Neutrophil (primary cell): ENCODE data around the gene ELMO1.

Source experiments
- H3K27ac ChIP-seq: fragments of 200-600 bp; sonication (generic); 2 replicates; pipeline ENCODE4 v1.5.1; 2016; ENCODE audit warnings: mild to moderate bottlenecking, moderate library complexity
- H3K27me3 ChIP-seq: fragments of 200-600 bp; sonication (generic); 2 replicates; pipeline ENCODE4 v1.6.0; 2016; ENCODE audit warnings: mild to moderate bottlenecking
- H3K36me3 ChIP-seq: fragments of 200-600 bp; sonication (generic); 2 replicates; pipeline ENCODE4 v1.5.1; 2017
- H3K4me1 ChIP-seq, 2 experiments: fragments of 200-600 bp in 1 of 2; sonication (generic) in 1 of 2; 1 replicate in 1 of 2; 2 replicates in 1 of 2; pipeline versions ENCODE4 v1.5.1 to v1.6.1; 2013 to 2016; ENCODE audit warnings: low read depth in 1 of 2, low read length in 1 of 2, mild to moderate bottlenecking in 1 of 2, moderate library complexity in 1 of 2; ENCODE audit not compliant: control insufficient read depth in 1 of 2, insufficient read depth in 1 of 2
- H3K4me3 ChIP-seq, 2 experiments: fragments of 200-600 bp in 1 of 2; sonication (generic) in 1 of 2; 1 replicate in 1 of 2; 2 replicates in 1 of 2; pipeline ENCODE4 v1.5.1; 2013 to 2016; ENCODE audit warnings: low read depth in 1 of 2, low read length in 1 of 2, mild to moderate bottlenecking in 1 of 2, moderate library complexity in 1 of 2
- H3K9me3 ChIP-seq: fragments of 200-600 bp; sonication (generic); 2 replicates; pipeline ENCODE4 v1.5.1; 2016
- TF ChIP-seq, protein P1 (sequence below): fragments of 200-600 bp; sonication (generic); IDR thresholded peaks from 2 replicates; pipeline ENCODE4 v1.5.1; 2016; ENCODE audit warnings: antibody characterized with exemption

The ELMO1 gene

DNA sequence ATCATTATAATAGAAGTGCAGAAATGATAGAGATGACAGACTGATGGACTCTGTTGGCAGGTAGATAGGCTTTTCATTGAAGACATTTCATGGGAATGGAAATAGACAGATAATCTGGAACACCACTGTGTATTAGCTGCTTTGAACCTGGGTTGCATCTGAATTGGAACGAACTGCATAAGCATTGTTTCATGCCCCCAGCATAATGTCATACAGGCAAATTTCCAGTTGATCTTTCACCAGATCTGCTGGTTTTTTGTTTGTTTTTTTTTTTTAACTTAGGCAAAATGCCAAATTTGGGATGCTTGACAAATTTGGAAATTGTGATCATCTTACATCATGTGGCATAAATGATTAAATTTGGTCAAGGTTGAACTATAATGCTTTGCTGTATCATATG lies 552.2 kb downstream of the ELMO1 start:
- Histone ChIP-seq H3K9me3 (no peaks in the 10 kb centered on the region), H3K27me3 (no peaks in the 10 kb centered on the region), H3K4me1 (no peaks in the 10 kb centered on the region), H3K4me3 (no peak overlapping the region), H3K36me3 (peaks cover 38% of the 10 kb centered on the region), H3K27ac (no peak overlapping the region)
- TF ChIP-seq, protein P1, sequence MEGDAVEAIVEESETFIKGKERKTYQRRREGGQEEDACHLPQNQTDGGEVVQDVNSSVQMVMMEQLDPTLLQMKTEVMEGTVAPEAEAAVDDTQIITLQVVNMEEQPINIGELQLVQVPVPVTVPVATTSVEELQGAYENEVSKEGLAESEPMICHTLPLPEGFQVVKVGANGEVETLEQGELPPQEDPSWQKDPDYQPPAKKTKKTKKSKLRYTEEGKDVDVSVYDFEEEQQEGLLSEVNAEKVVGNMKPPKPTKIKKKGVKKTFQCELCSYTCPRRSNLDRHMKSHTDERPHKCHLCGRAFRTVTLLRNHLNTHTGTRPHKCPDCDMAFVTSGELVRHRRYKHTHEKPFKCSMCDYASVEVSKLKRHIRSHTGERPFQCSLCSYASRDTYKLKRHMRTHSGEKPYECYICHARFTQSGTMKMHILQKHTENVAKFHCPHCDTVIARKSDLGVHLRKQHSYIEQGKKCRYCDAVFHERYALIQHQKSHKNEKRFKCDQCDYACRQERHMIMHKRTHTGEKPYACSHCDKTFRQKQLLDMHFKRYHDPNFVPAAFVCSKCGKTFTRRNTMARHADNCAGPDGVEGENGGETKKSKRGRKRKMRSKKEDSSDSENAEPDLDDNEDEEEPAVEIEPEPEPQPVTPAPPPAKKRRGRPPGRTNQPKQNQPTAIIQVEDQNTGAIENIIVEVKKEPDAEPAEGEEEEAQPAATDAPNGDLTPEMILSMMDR = no peak

DNA sequence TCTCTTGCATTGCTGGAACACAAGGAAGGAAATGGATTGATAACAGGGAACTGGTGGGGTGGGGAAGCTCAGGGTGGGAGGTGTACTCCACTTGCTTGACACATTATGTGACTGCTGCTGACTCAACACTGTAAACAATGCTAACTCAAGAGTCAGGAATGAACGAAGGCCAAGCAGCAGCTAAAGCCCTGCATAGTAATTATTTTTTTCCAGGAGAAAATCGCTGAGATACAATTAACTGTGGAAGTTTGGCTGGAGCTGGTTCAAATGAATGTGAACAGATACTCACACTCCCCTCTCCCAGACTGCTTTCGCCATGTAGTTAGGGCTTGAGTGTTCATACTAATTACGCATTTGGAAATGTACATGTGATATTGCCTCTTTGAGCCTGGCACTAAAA lies 553.5 kb downstream of the ELMO1 start:
- Histone ChIP-seq H3K9me3 (no peaks in the 10 kb centered on the region), H3K36me3 (peaks cover 45% of the 10 kb centered on the region), H3K27ac (no peak overlapping the region)

DNA sequence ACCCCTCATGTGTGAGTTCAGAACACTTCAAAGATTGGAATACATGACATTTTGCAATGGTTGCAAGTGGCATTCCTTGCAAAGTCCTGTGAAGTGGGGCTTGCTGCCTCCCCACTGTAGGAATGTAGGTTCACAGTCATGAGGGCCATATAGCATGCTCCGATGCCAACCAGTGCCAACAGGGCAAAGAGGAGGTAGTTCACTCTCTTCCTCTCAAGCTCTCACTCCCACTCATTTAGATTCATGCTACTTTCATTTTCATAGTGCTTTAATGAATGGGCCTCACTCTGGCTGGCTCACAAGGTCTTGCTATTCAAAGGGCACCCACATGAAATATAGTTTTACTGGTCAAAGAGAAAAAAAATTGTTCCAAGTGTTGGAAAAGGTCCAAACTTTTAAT lies 554.5 kb downstream of the ELMO1 start:
- H3K9me3 ChIP-seq = no peaks in the 10 kb centered on the region
- no peak overlapping the region for H3K4me3 ChIP-seq
- no peak overlapping the region for H3K27ac ChIP-seq
- H3K4me1 ChIP-seq = no peaks in the 10 kb centered on the region
- TF ChIP-seq, protein P1 = no peak
- no peaks in the 10 kb centered on the region for H3K27me3 ChIP-seq
- peaks cover 48% of the 10 kb centered on the region for H3K36me3 ChIP-seq

More for the DNA sequence above, 553.5 kb downstream of the ELMO1 start:
- Histone ChIP-seq H3K27me3 (no peaks in the 10 kb centered on the region), H3K4me3 (no peak overlapping the region), H3K4me1 (no peaks in the 10 kb centered on the region)
- TF ChIP-seq, protein P1 = no peak

DNA sequence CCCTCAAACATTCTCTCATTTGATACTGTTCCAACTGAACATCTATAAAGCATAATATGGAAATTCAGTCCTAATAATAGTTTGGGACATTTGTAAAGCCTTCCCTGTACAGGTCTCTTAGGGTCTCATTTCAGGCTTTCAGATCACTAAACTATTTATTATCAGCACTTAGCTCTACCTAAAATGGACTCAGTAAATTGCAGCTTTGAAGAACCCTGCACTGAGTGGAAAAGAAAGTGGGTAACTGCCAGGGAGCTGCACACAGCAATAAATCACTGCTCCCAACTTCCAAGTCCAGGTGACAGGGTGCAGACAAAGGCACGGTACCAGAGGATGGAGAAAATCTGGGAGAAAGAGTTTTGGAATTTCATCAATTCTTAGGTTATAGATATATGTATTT lies 559.5 kb downstream of the ELMO1 start:
- H3K4me1 ChIP-seq = no peaks in the 10 kb centered on the region
- no peaks in the 10 kb centered on the region for H3K27me3 ChIP-seq
- TF ChIP-seq, protein P1 = no peak
- peaks cover 75% of the 10 kb centered on the region for H3K36me3 ChIP-seq
- H3K4me3 ChIP-seq = no peak overlapping the region
- H3K9me3 ChIP-seq = no peaks in the 10 kb centered on the region
- H3K27ac ChIP-seq = no peak overlapping the region

DNA sequence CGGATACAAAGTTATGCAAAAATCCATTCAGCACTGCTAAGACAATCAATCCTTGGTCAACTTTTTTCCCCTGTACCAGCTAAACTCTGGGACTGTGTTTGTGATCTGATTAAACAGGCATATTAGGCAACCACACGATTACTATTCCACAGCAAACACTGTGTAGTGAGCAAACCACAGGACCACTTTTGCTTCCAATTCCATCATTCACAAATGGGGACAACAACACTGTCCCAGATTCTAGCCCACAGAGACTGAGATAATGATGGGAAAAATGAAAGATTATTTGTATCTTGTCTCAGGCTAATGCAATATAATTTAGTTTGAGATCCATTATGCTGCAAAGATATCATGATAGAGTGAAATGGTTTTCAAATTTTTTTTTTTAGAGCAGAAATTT lies 560.7 kb downstream of the ELMO1 start:
- peaks cover 75% of the 10 kb centered on the region for H3K36me3 ChIP-seq
- TF ChIP-seq, protein P1 = no peak
- H3K9me3 ChIP-seq = no peaks in the 10 kb centered on the region
- no peak overlapping the region for H3K27ac ChIP-seq
- H3K27me3 ChIP-seq = no peaks in the 10 kb centered on the region
- no peaks in the 10 kb centered on the region for H3K4me1 ChIP-seq
- H3K4me3 ChIP-seq = no peak overlapping the region

DNA sequence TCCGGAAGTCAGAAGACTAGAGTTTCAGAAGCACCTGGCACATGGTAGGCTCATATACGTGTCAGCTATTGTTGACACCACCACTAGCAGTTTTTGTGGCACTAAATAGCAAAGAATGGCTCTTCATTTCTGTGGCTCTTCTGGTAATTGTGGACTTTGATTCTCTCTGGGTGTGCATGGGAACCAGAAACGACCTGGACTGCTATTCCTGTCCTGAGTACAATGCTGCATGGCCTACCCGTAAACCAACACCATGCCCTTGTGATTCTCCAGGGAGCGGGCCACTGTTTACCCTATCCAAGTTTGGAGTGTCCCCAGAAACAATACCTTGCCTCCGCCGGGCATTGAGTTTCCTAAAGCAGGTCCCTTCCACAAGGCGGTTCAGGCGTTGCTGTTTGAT lies 561.4 kb downstream of the ELMO1 start:
- TF ChIP-seq, protein P1 = no peak
- Histone ChIP-seq H3K27me3 (no peaks in the 10 kb centered on the region), H3K27ac (no peak overlapping the region), H3K4me3 (no peak overlapping the region), H3K36me3 (peaks cover 73% of the 10 kb centered on the region), H3K4me1 (no peaks in the 10 kb centered on the region), H3K9me3 (no peaks in the 10 kb centered on the region)
